ENCODE measurements around the gene ATP2B2.

The ATP2B2 gene

DNA sequence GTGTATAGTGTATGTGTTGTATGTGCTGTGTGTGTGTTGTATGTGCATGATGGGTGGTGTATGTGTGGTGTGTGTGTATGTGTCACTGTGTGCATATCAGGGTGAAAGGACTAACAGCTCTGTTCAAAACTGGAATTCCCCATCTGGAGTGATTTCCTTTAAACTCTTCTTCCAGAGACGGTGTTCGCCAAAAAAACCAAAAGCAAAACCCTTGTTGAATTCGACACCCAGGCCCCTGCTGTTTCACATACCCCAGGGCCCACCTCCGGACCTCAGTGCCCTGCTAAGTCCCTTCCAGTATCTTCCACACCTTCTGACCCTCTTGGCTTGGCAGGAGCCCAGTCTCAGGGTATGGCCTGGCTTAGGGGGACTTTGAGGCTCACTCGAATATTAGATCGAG, 139.6 kb downstream of the ATP2B2 start:
- H3K36me3 ChIP-seq (ENCODE audit: control insufficient read depth in 2 of 2, insufficient read depth in 1 of 2, low read length in 2 of 2), result no peaks in the 10 kb centered on the region
- no peak overlapping the region for H3K4me3 ChIP-seq (ENCODE audit: low read depth, low read length)
- H3K9me3 ChIP-seq (ENCODE audit: control insufficient read depth, insufficient read depth, low read depth, low read length), result no peaks in the 10 kb centered on the region
- TF ChIP-seq ZNF423 (tag by site-specific recombination; IDR thresholded peaks at IDR 0.05), result no peak
- TF ChIP-seq ZNF660 (tag by site-specific recombination; IDR thresholded peaks at IDR 0.05), result no peak
- no peak for TF ChIP-seq YY1 (tag by site-specific recombination; IDR thresholded peaks at IDR 0.05)
- TF ChIP-seq ZNF426 (tag by site-specific recombination; IDR thresholded peaks at IDR 0.05), result no peak
- no peak for TF ChIP-seq ZNF571 (tag by site-specific recombination; IDR thresholded peaks at IDR 0.05)
- no peak for TF ChIP-seq KLF10 (tag by site-specific recombination; IDR thresholded peaks at IDR 0.05)
- TF ChIP-seq ZNF350 (tag by site-specific recombination; IDR thresholded peaks at IDR 0.05), result no peak
- TF ChIP-seq, protein P1, sequence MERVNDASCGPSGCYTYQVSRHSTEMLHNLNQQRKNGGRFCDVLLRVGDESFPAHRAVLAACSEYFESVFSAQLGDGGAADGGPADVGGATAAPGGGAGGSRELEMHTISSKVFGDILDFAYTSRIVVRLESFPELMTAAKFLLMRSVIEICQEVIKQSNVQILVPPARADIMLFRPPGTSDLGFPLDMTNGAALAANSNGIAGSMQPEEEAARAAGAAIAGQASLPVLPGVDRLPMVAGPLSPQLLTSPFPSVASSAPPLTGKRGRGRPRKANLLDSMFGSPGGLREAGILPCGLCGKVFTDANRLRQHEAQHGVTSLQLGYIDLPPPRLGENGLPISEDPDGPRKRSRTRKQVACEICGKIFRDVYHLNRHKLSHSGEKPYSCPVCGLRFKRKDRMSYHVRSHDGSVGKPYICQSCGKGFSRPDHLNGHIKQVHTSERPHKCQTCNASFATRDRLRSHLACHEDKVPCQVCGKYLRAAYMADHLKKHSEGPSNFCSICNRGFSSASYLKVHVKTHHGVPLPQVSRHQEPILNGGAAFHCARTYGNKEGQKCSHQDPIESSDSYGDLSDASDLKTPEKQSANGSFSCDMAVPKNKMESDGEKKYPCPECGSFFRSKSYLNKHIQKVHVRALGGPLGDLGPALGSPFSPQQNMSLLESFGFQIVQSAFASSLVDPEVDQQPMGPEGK (tag by site-specific recombination; IDR thresholded peaks at IDR 0.05), result no peak
- POLR2A ChIA-PET, result no interaction called here
- no peaks in the 10 kb centered on the region for H3K4me1 ChIP-seq (ENCODE audit: control insufficient read depth, insufficient read depth, low read length)
- CTCF ChIA-PET, result no interaction called here
- no peak overlapping the region for H3K27ac ChIP-seq (ENCODE audit: extremely low read depth, low read depth, low read length)

DNA sequence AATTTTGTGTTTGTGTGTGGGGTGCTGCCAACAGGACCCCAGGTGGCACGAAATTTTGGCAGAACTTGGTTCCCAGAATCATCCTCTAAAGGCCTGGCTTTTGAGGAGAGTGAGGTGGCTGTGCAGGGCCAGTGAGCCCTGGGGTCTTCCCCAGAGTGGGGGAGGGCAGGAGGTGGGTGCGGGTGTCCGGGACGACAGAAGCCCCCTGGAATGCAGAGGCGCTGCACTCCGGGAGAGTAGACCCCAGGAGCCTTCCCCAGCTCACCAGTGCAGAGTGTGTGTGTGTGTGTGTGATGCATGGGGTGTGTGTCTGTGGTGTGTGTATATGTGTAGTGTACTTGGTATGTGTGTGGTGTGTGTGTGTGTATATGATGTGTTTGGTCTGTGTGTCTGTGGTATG, 140.1 kb downstream of the ATP2B2 start:
- no peak overlapping the region for H3K4me3 ChIP-seq (ENCODE audit: low read depth, low read length)
- H3K36me3 ChIP-seq (ENCODE audit: control insufficient read depth in 2 of 2, insufficient read depth in 1 of 2, low read length in 2 of 2), result no peaks in the 10 kb centered on the region
- ChIA-PET CTCF (no interaction called here), POLR2A (no interaction called here)
- no peaks in the 10 kb centered on the region for H3K4me1 ChIP-seq (ENCODE audit: control insufficient read depth, insufficient read depth, low read length)
- no peaks in the 10 kb centered on the region for H3K9me3 ChIP-seq (ENCODE audit: control insufficient read depth, insufficient read depth, low read depth, low read length)
- H3K27ac ChIP-seq (ENCODE audit: extremely low read depth, low read depth, low read length), result no peak overlapping the region
- TF ChIP-seq GFI1B (tag by site-specific recombination; IDR thresholded peaks at IDR 0.05) (no peak), ZNF785 (tag by site-specific recombination; IDR thresholded peaks at IDR 0.05) (no peak), ZNF768 (tag by site-specific recombination; IDR thresholded peaks at IDR 0.05) (no peak), ZNF776 (tag by site-specific recombination; IDR thresholded peaks at IDR 0.05; ENCODE audit: borderline replicate concordance) (no peak), ZNF311 (tag by site-specific recombination; IDR thresholded peaks at IDR 0.05; ENCODE audit: borderline replicate concordance) (no peak), YY1 (tag by site-specific recombination; IDR thresholded peaks at IDR 0.05) (no peak), SP3 (tag by site-specific recombination; IDR thresholded peaks at IDR 0.05) (no peak), KLF17 (tag by site-specific recombination; IDR thresholded peaks at IDR 0.05) (no peak), ZNF510 (tag by site-specific recombination; IDR thresholded peaks at IDR 0.05; ENCODE audit: insufficient replicate concordance) (no peak), ZNF114 (tag by site-specific recombination; IDR thresholded peaks at IDR 0.05) (no peak), REST (tag by site-specific recombination; IDR thresholded peaks at IDR 0.05) (no peak), BCL11B (tag by site-specific recombination; IDR thresholded peaks at IDR 0.05; ENCODE audit: low read depth) (no peak), ZNF24 (tag by site-specific recombination; IDR thresholded peaks at IDR 0.05) (no peak), HIC1 (tag by site-specific recombination; IDR thresholded peaks at IDR 0.05) (no peak)
- TF ChIP-seq, protein P2, sequence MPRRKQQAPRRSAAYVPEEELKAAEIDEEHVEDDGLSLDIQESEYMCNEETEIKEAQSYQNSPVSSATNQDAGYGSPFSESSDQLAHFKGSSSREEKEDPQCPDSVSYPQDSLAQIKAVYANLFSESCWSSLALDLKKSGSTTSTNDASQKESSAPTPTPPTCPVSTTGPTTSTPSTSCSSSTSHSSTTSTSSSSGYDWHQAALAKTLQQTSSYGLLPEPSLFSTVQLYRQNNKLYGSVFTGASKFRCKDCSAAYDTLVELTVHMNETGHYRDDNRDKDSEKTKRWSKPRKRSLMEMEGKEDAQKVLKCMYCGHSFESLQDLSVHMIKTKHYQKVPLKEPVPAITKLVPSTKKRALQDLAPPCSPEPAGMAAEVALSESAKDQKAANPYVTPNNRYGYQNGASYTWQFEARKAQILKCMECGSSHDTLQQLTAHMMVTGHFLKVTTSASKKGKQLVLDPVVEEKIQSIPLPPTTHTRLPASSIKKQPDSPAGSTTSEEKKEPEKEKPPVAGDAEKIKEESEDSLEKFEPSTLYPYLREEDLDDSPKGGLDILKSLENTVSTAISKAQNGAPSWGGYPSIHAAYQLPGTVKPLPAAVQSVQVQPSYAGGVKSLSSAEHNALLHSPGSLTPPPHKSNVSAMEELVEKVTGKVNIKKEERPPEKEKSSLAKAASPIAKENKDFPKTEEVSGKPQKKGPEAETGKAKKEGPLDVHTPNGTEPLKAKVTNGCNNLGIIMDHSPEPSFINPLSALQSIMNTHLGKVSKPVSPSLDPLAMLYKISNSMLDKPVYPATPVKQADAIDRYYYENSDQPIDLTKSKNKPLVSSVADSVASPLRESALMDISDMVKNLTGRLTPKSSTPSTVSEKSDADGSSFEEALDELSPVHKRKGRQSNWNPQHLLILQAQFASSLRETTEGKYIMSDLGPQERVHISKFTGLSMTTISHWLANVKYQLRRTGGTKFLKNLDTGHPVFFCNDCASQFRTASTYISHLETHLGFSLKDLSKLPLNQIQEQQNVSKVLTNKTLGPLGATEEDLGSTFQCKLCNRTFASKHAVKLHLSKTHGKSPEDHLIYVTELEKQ (tag by site-specific recombination; IDR thresholded peaks at IDR 0.05; ENCODE audit: borderline replicate concordance), result no peak
